GM12878 (cell line): Measurements from ENCODE around the gene MEF2C. TPM values are rescaled to one million over a fixed set of nuclear protein-coding genes. Genes with fewer than 3 reads are reported as not detected.

ENCODE experiments used
- ATAC-seq: fragments of 200-7000 bp; cut with Tn5 transposase; 3 replicates; pipeline ENCODE4 v1.9.1; 2020; ENCODE audit warnings: mild to moderate bottlenecking, moderate library complexity
- BruUV-seq: library from RNA; stranded (reverse); fragments of 400-500 nt; replicated peaks from 2 replicates; lab custom pipeline; 2021; lab: Mats Ljungman, UMichigan
- CTCF ChIA-PET: fragments of 300-600 bp; sonication (Branson Sonifier 250); formaldehyde crosslinking; extraction: SDS; loops from one replicate; lab custom pipeline; 2021; ENCODE audit warnings: inconsistent platforms; lab: Yijun Ruan, JAX
- POLR2A ChIA-PET: fragments of 350-600 bp; formaldehyde crosslinking; extraction: SDS; loops from one replicate; lab custom pipeline; 2021; ENCODE audit warnings: inconsistent platforms; lab: Charles Lee
- RAD21 ChIA-PET: fragments of 300-600 bp; sonication (Branson Sonifier 250); formaldehyde crosslinking; loops from one replicate; lab custom pipeline; 2023; ENCODE audit warnings: antibody characterized with exemption; ENCODE audit not compliant: unreplicated experiment; lab: Charles Lee
- SMC1A ChIA-PET: fragments of 300-600 bp; sonication (Branson Sonifier 250); formaldehyde crosslinking; loops from one replicate; lab custom pipeline; 2023; ENCODE audit not compliant: unreplicated experiment, uncharacterized antibody; lab: Charles Lee
- DNase-seq: peaks from one replicate; pipeline ENCODE4 v3.0.0-alpha.2; 2011; ENCODE audit warnings: low read depth, low spot score
- FAIRE-seq: peaks from 3 replicates; lab custom pipeline; 2011; peaks lifted over from hg19 to GRCh38; lab: Jason Lieb, UNC
- H2AFZ ChIP-seq: 2 replicates; pipeline ENCODE4 v1.6.0; 2011; ENCODE audit warnings: low read depth, low read length, control low read depth; ENCODE audit not compliant: control insufficient read depth
- H3K27ac ChIP-seq: 2 replicates; pipeline ENCODE4 v1.5.1; 2011; ENCODE audit warnings: control low read depth; ENCODE audit not compliant: control insufficient read depth, insufficient read depth
- H3K27me3 ChIP-seq, 2 experiments: replicated peaks in 1 of 2; 2 replicates each; pipeline versions ENCODE4 v1.6.0 to v1.6.1; 2011; ENCODE audit warnings: low read length in 1 of 2; ENCODE audit not compliant: control insufficient read depth in 2 of 2, insufficient read depth in 2 of 2
- H3K36me3 ChIP-seq, 2 experiments: 2 replicates each; pipeline ENCODE4 v1.5.1; 2011; ENCODE audit warnings: low read length in 1 of 2; ENCODE audit not compliant: control insufficient read depth in 2 of 2, insufficient read depth in 2 of 2
- H3K4me1 ChIP-seq: 2 replicates; pipeline ENCODE4 v1.6.1; 2011; ENCODE audit warnings: mild to moderate bottlenecking, low read length, moderate library complexity, mixed read lengths; ENCODE audit not compliant: control insufficient read depth, insufficient read depth
- H3K4me2 ChIP-seq: 2 replicates; pipeline ENCODE4 v1.6.0; 2011; ENCODE audit warnings: control low read depth; ENCODE audit not compliant: control insufficient read depth, insufficient read depth
- H3K4me3 ChIP-seq: fragments of 200-600 bp; sonication (generic); 2 replicates; pipeline ENCODE4 v1.5.1; 2016
- H3K79me2 ChIP-seq: 2 replicates; pipeline ENCODE4 v1.6.0; 2011; ENCODE audit warnings: low read length; ENCODE audit not compliant: control insufficient read depth, insufficient read depth
- H3K9ac ChIP-seq: 2 replicates; pipeline ENCODE4 v1.8.0; 2011; ENCODE audit warnings: low read length, control low read depth, mixed read lengths; ENCODE audit not compliant: control insufficient read depth, insufficient read depth
- H3K9me3 ChIP-seq: replicated peaks from 3 replicates; pipeline ENCODE4 v1.5.1; 2011; ENCODE audit warnings: mild to moderate bottlenecking, low read length; ENCODE audit not compliant: control insufficient read depth, insufficient read depth
- H4K20me1 ChIP-seq: 2 replicates; pipeline ENCODE4 v1.6.0; 2011; ENCODE audit not compliant: control insufficient read depth, insufficient read depth
- ATF7 ChIP-seq: fragments of 450-650 bp; IDR thresholded peaks from 2 replicates; pipeline ENCODE4 v1.6.1; 2016; ENCODE audit warnings: low read depth, mild to moderate bottlenecking
- BCL11A ChIP-seq: IDR thresholded peaks from 2 replicates; pipeline ENCODE4 v1.6.1; 2011; ENCODE audit warnings: low read depth, low read length
- MLLT1 ChIP-seq: fragments of 450-650 bp; IDR thresholded peaks from 2 replicates; pipeline ENCODE4 v1.6.1; 2016; ENCODE audit warnings: mild to moderate bottlenecking
- WGBS: methylation state at CpG from one replicate; pipeline ENCODE4 v1.1.6; 2016; ENCODE audit warnings: low lambda C conversion rate; ENCODE audit not compliant: insufficient replicate concordance, insufficient coverage; ENCODE audit errors: missing lambda C conversion rate; 5-methylcytosine and 5-hydroxymethylcytosine counted together
- in situ Hi-C: fragments of 300-500 bp; cut with MboI; formaldehyde crosslinking; loops from 9 replicates; pipeline ENCODE4 v1.14.3; 2018; ENCODE audit warnings: mixed read lengths
- intact Hi-C: fragments of 100-400 bp; cut with micrococcal nuclease; formaldehyde crosslinking; loops from one replicate; pipeline ENCODE4 v1.14.2; 2022; ENCODE audit not compliant: unreplicated experiment
- polyA plus RNA-seq, 11 experiments: library from polyadenylated mRNA; depleted of rRNA in 4 of 11; unstranded in 6 of 11; stranded (reverse) in 5 of 11; fragments of >200 nt; fragmentation: Nextera tagmentation in 4 of 11; fragmentation: Illumina TruSeq in 1 of 11; extraction: Ambion mirVana in 4 of 11; extraction: Trizol in 1 of 11; gene quantifications; 1 replicate in 1 of 11; 2 replicates in 10 of 11; pipeline versions ENCODE4 v1.2.1 to v1.2.3, GENCODE V29; 2011 to 2016; ENCODE audit warnings: inconsistent platforms in 2 of 11, missing spikeins in 2 of 11, low read depth in 1 of 11
- total RNA-seq, 4 experiments: library from RNA; depleted of rRNA in 3 of 4; stranded (reverse); fragments of >200 nt in 3 of 4; fragmentation: Illumina TruSeq in 1 of 4; extraction: Trizol in 1 of 4; gene quantifications; 2 replicates each; pipeline versions ENCODE4 v1.2.1 to v1.2.3, GENCODE V29; 2013 to 2021
- TF ChIP-seq, protein P1 (sequence below): fragments of 450-650 bp; IDR thresholded peaks from 2 replicates; pipeline ENCODE4 v1.6.1; 2017; ENCODE audit warnings: mild to moderate bottlenecking, low read depth, inconsistent platforms; ENCODE audit not compliant: poor library complexity, severe bottlenecking

The MEF2C gene
- total and polyA plus RNA-seq, 10 of the 15 experiments (the other 5 are each of a cell fraction or from before 2014, with no cell fraction given): 104 to 225 (median 180) TPM

DNA sequence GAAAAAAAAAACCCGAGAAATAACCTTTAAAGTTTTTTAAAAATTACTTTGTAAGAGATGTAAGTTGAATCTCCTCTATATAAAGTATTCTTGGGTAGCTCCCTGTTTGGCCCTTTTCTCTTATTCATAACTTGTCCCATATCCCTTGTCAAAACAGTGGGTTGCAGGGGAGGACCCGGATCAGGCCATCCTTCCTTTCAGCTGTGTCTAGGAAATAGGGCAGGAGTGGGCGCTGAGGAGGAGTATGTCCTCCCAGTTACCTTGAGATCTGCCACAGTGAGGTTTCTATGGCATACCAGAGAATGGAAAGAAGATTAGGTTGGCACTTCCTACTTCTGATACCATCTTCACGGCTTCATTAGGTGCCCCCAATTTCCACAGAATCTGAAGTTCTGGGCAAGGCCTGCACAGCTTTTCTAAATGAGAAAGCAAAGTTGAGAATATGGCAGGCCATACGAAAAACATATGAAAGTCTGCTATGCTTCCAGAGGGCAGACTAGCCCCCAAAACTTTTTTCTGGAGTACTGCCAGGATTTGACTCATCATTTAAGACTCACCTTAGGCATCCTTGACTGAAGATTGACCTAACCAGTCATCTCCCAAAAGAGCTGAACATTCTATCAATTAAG is 20.3 kb downstream of the MEF2C start:
- RAD21 ChIA-PET: interaction anchor here (1.1 kb wide), 1 partner anchor 132 kb away, joined by 3 read pairs; no protein-coding TSS in a partner anchor
- H2AFZ ChIP-seq: no peak overlapping the region

More for the DNA sequence above, 20.3 kb downstream of the MEF2C start:
- H3K9ac ChIP-seq: no peak overlapping the region
- no peak for DNase-seq
- intact Hi-C loops: no loop called here
- ChIA-PET POLR2A (interaction anchor here (0.6 kb wide), 2 partner anchors 341 to 852 kb away, joined by 3 read pairs; no protein-coding TSS in a partner anchor), CTCF (interaction anchor here (0.6 to 1.1 kb wide), 3 partner anchors 10 to 657 kb away, joined by 3 to 5 read pairs (median 3); no protein-coding TSS in a partner anchor), SMC1A (interaction anchor here (0.6 to 1.6 kb wide), 3 partner anchors 9 to 313 kb away, joined by 4 to 6 read pairs (median 4); no protein-coding TSS in a partner anchor)
- H3K27me3 ChIP-seq: no peaks in the 10 kb centered on the region
- in situ Hi-C loops: no loop called here
- peaks cover 0 to 55% of the 10 kb centered on the region in 2 experiments for H3K36me3 ChIP-seq
- no peaks in the 10 kb centered on the region for H3K4me1 ChIP-seq
- H3K79me2 ChIP-seq: peaks cover 79% of the 10 kb centered on the region
- TF ChIP-seq MLLT1 (no peak), BCL11A (no peak), ATF7 (no peak)
- TF ChIP-seq, protein P1, sequence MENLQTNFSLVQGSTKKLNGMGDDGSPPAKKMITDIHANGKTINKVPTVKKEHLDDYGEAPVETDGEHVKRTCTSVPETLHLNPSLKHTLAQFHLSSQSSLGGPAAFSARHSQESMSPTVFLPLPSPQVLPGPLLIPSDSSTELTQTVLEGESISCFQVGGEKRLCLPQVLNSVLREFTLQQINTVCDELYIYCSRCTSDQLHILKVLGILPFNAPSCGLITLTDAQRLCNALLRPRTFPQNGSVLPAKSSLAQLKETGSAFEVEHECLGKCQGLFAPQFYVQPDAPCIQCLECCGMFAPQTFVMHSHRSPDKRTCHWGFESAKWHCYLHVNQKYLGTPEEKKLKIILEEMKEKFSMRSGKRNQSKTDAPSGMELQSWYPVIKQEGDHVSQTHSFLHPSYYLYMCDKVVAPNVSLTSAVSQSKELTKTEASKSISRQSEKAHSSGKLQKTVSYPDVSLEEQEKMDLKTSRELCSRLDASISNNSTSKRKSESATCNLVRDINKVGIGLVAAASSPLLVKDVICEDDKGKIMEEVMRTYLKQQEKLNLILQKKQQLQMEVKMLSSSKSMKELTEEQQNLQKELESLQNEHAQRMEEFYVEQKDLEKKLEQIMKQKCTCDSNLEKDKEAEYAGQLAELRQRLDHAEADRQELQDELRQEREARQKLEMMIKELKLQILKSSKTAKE: no peak
- H3K4me2 ChIP-seq: no peak overlapping the region
- BruUV-seq: no TSS peak
- FAIRE-seq: no peak
- ATAC-seq: no peak
- 98% methylated on average over 5 of the region's 5 CpGs for WGBS
- H3K4me3 ChIP-seq: no peak overlapping the region
- no peaks in the 10 kb centered on the region for H4K20me1 ChIP-seq
- H3K27ac ChIP-seq: no peak overlapping the region
- H3K9me3 ChIP-seq: peaks cover 25% of the 10 kb centered on the region
